Ascending aorta (tissue), 2 donors: Measurements from ENCODE around the gene PLXNA2. TPM values are rescaled to one million over a fixed set of nuclear protein-coding genes. Genes with fewer than 3 reads are reported as not detected.

Experiments used
- DNase-seq, 2 donors: peaks; one replicate each; pipeline ENCODE4 v3.0.0-alpha.2; 2019; ENCODE audit warnings: low spot score in 2 of 2
- H3K27ac ChIP-seq, 2 donors: fragments of 200-600 bp; sonication (generic); one replicate each; pipeline ENCODE4 v1.5.1; 2016 to 2017; ENCODE audit warnings: mild to moderate bottlenecking in 1 of 2
- H3K27me3 ChIP-seq: fragments of 200-600 bp; sonication (generic); one replicate; pipeline ENCODE4 v1.5.1; 2017
- H3K36me3 ChIP-seq, 2 donors: fragments of 200-600 bp; sonication (generic); one replicate each; pipeline ENCODE4 v1.5.1; 2016
- H3K4me1 ChIP-seq, 2 donors: fragments of 200-600 bp; sonication (generic); one replicate each; pipeline ENCODE4 v1.5.1; 2016 to 2017; ENCODE audit warnings: mild to moderate bottlenecking in 1 of 2
- H3K4me3 ChIP-seq, 2 donors: fragments of 200-600 bp; sonication (generic); one replicate each; pipeline ENCODE4 v1.5.1; 2016 to 2017; ENCODE audit warnings: mild to moderate bottlenecking in 1 of 2
- H3K9me3 ChIP-seq, 2 donors: fragments of 200-600 bp; sonication (generic); one replicate each; pipeline ENCODE4 v1.5.1; 2016
- intact Hi-C: fragments of 100-400 bp; cut with DNase I; formaldehyde crosslinking; loops from one replicate; pipeline ENCODE4 v1.15.1; 2023
- total RNA-seq: library from RNA; depleted of rRNA; stranded (reverse); fragments of >200 nt; gene quantifications from one replicate; pipeline ENCODE4 v1.1.0, GENCODE V29; 2016
- TF ChIP-seq, protein P1 (sequence below), 3 experiments: fragments of 200-600 bp in 2 of 3; fragments of 450-650 bp in 1 of 3; sonication (generic) in 2 of 3; IDR thresholded peaks; one replicate each; pipeline ENCODE4 v1.5.1; 2016 to 2019; ENCODE audit warnings: antibody characterized with exemption in 3 of 3, mild to moderate bottlenecking in 1 of 3, moderate library complexity in 1 of 3

The PLXNA2 gene
- total RNA-seq, 1 donor from 2014 or later = 33.0 TPM

DNA sequence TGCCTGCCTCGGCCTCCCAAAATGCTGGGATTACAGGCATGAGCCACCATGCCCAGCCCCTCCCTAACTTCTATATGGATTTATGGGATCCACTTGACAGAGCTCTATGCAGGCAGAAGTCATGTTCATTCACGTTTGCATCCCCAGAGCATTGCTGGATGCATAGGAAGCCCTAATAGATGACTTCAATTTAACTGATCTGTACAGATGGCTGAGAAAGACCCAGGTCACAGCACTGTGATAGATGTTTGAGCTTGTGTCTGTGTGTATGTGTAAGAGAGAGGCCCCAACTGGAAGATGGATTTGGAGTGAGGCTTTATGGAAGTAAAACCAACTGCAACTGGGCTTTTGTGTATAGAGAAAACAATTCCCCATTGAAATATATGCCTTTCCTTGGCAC lies 30.9 kb upstream of the PLXNA2 start:
- Histone ChIP-seq H3K36me3 (no peaks in the 10 kb centered on the region), H3K4me3 (no peak overlapping the region), H3K9me3 (no peaks in the 10 kb centered on the region), H3K4me1 (peaks cover under 1 to 12% of the 10 kb centered on the region in 2 donors), H3K27ac (no peak overlapping the region), H3K27me3 (no peaks in the 10 kb centered on the region)
- DNase-seq = no peak
- TF ChIP-seq, protein P1, sequence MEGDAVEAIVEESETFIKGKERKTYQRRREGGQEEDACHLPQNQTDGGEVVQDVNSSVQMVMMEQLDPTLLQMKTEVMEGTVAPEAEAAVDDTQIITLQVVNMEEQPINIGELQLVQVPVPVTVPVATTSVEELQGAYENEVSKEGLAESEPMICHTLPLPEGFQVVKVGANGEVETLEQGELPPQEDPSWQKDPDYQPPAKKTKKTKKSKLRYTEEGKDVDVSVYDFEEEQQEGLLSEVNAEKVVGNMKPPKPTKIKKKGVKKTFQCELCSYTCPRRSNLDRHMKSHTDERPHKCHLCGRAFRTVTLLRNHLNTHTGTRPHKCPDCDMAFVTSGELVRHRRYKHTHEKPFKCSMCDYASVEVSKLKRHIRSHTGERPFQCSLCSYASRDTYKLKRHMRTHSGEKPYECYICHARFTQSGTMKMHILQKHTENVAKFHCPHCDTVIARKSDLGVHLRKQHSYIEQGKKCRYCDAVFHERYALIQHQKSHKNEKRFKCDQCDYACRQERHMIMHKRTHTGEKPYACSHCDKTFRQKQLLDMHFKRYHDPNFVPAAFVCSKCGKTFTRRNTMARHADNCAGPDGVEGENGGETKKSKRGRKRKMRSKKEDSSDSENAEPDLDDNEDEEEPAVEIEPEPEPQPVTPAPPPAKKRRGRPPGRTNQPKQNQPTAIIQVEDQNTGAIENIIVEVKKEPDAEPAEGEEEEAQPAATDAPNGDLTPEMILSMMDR (IDR thresholded peaks at IDR 0.05) = no peak
- intact Hi-C loops = no loop called here

DNA sequence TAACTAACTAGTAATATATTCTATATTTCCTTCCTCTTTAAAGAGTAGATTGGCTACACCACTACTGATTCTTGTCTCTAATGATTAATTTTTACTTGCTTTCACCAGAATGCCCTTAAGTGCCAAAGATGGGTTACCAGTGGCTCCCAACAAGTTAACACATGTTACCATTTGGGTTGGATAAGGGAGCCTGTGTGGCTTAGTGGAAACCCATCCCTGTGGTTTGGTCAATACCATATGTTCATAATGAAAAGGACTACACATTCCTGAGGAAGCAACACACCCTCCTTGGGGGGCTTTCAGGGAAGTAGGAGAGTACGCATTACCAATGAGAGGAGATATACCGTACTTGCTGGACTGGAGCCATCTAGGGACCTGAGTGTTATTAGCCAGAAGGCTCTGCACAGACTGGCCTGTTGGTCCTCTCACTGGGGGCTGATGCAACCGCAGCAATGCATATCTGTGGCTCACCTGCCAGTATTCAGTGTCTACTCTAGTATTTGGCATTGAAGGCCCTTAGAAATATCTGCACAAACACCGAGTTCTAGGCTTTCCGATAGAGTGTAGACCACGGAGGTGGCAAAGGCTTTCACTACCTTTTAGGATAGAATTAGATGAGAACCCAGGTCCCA lies 29.3 kb upstream of the PLXNA2 start:
- DNase-seq = no peak
- Histone ChIP-seq H3K27me3 (no peaks in the 10 kb centered on the region), H3K27ac (no peak overlapping the region), H3K4me1 (peaks cover 4 to 27% of the 10 kb centered on the region in 2 donors), H3K9me3 (no peaks in the 10 kb centered on the region), H3K4me3 (no peak overlapping the region), H3K36me3 (no peaks in the 10 kb centered on the region)
- TF ChIP-seq, protein P1 (IDR thresholded peaks at IDR 0.05) = no peak
- intact Hi-C loops = no loop called here

DNA sequence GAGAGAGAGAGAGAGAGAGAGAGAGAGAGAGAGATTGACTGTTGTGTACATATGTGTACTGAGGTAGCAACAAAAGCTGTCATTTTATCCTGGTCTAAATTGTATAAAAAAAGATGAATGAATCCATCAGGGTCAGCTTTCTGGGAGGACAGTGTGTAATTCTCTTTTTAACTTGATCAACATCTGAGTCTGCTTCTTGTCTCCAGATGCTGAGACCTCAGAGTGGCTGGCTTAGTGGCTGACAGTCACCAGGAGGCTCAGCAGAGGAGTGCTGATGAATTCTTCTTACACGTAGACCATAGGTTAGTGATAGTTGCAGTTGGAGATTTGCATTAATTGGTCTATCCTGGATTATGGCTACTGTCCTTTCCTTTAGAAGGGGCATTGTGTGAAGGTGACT lies 28.5 kb upstream of the PLXNA2 start:
- intact Hi-C loops = no loop called here
- no peaks in the 10 kb centered on the region for H3K27me3 ChIP-seq
- H3K9me3 ChIP-seq = no peaks in the 10 kb centered on the region
- DNase-seq = no peak
- no peak overlapping the region for H3K27ac ChIP-seq
- peaks cover 4 to 27% of the 10 kb centered on the region in 2 donors for H3K4me1 ChIP-seq
- TF ChIP-seq, protein P1 (IDR thresholded peaks at IDR 0.05) = no peak
- H3K4me3 ChIP-seq = no peak overlapping the region
- no peaks in the 10 kb centered on the region for H3K36me3 ChIP-seq

DNA sequence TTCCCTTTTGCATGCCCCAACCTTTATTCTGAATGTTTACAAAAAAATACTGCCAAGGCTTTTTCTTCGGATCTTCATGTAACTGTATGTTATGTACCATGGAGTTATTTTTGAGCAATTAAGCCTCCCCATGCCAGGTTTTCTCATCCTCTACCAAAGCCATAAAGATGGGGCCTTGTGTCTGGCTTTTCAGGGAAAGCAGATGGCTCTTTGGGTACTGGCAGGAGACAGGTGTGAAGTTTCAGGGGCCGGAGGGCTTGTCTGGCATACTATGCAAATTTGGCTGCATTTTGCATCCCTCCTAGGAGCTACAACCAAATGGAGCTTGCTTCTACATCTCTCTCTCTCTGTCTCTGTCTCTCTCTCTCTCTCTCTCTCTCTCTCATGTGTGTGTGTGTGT lies 28.1 kb upstream of the PLXNA2 start:
- no peaks in the 10 kb centered on the region for H3K36me3 ChIP-seq
- peaks cover 4 to 27% of the 10 kb centered on the region in 2 donors for H3K4me1 ChIP-seq
- H3K9me3 ChIP-seq = no peaks in the 10 kb centered on the region
- no peak overlapping the region for H3K27ac ChIP-seq
- no peak overlapping the region for H3K4me3 ChIP-seq
- H3K27me3 ChIP-seq = no peaks in the 10 kb centered on the region
- TF ChIP-seq, protein P1 (IDR thresholded peaks at IDR 0.05) = no peak
- no peak for DNase-seq
- intact Hi-C loops = no loop called here

DNA sequence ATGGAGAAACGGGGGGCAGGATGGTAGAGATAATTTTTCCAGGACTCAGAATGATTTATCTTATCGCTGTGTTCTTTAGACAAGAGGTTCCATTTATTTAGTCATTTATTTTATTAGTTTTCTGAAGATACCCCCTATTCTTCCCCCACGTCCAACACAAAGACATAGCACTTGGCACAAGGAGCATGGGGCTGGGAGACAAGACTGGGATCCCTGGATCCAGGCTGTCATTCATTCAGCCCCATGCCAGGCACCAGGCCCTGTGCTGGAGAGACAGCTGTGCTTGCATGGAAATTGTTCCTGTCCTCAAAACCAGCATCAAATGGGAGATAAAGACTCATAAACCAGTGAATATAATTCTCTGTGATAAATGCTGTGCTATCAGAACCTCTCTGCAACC lies 27.1 kb upstream of the PLXNA2 start:
- H3K9me3 ChIP-seq = no peaks in the 10 kb centered on the region
- TF ChIP-seq, protein P1 (IDR thresholded peaks at IDR 0.05) = no peak
- peaks cover 4 to 27% of the 10 kb centered on the region in 2 donors for H3K4me1 ChIP-seq
- no peaks in the 10 kb centered on the region for H3K27me3 ChIP-seq
- H3K27ac ChIP-seq = no peak overlapping the region
- intact Hi-C loops = no loop called here
- no peak for DNase-seq
- H3K36me3 ChIP-seq = no peaks in the 10 kb centered on the region
- H3K4me3 ChIP-seq = no peak overlapping the region
